Lower lobe of right lung (tissue), 2 donors: ENCODE measurements around the gene IL27RA. TPM values are rescaled to one million over a fixed set of nuclear protein-coding genes. Genes with fewer than 3 reads are reported as not detected.

Source experiments
- ATAC-seq, 2 donors: fragments of 200-7000 bp; cut with Tn5 transposase; one replicate each; pipeline ENCODE4 v1.9.1; 2020 to 2022; ENCODE audit warnings: mild to moderate bottlenecking in 2 of 2, moderate library complexity in 2 of 2
- DNase-seq: peaks from one replicate; pipeline ENCODE4 v3.0.0-alpha.2; 2020
- H3K27ac ChIP-seq: fragments of 200-600 bp; one replicate; pipeline ENCODE4 v1.8.0; 2022
- H3K27me3 ChIP-seq: fragments of 200-600 bp; one replicate; pipeline ENCODE4 v1.8.0; 2022; ENCODE audit warnings: low read depth
- H3K36me3 ChIP-seq: fragments of 200-600 bp; one replicate; pipeline ENCODE4 v1.8.0; 2022; ENCODE audit warnings: mild to moderate bottlenecking
- H3K4me1 ChIP-seq: fragments of 200-600 bp; one replicate; pipeline ENCODE4 v1.8.0; 2022
- H3K4me3 ChIP-seq: fragments of 200-600 bp; one replicate; pipeline ENCODE4 v1.8.0; 2022; ENCODE audit warnings: mild to moderate bottlenecking
- H3K9me3 ChIP-seq: fragments of 200-600 bp; one replicate; pipeline ENCODE4 v1.8.0; 2022
- intact Hi-C: fragments of 100-400 bp; cut with DNase I; formaldehyde crosslinking; loops from one replicate; pipeline ENCODE4 v1.11.0; 2022
- total RNA-seq: library from RNA; stranded (reverse); fragmentation: NEBNext Ultra II Directional; extraction: Animal tissue kit (Norgen Biotek cat#: 25700); gene quantifications from one replicate; pipeline ENCODE4 v1.2.1, GENCODE V29; 2021
- TF ChIP-seq, protein P1 (sequence below): fragments of 200-600 bp; IDR thresholded peaks from one replicate; pipeline ENCODE4 v1.8.0; 2022; ENCODE audit warnings: antibody characterized with exemption, mild to moderate bottlenecking
- donor health status: DM: no; HTN: yes; CAD: no; lungs with severe emphysema.

The IL27RA gene
- total RNA-seq, 1 donor from 2014 or later, result 20.4 TPM

DNA sequence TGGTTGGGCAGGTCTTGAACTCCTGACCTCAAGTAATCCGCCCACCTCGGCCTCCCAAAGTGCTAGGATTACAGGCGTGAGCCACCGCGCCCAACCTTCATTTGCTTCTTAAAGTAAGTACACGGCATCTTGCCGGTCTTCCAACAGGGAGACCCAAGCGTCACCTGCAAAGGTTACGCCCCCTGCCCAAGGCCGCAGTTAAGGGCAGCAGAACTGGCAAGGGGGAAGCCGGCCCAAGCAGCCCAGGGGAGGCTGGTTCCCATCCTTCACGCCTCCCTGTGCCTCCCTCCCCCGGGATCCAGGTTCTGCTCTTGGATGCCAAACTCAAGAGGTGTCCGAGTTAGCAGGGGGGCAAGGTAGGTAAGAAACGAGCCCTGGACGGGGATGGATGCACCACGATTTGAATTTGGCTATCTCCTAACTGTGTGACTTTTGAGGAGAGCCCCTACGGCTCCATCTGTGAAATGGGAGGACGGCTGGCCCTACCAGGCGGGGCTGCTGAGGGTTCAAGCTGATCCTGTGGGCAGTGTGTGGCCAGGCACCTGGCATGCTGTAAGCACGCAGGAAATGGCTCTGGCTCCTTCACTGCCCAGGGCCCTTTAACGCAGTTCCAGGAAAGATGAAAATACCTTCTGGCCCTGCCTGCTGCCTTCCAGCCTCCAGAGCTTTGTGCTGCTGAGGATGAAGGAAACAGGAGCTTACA, 34.5 kb upstream of the IL27RA start:
- ATAC-seq (no peak), DNase-seq (peak; percentile 34)
- Histone ChIP-seq H3K27me3 (no peaks in the 10 kb centered on the region), H3K4me3 (no peak overlapping the region), H3K27ac (no peak overlapping the region), H3K9me3 (peaks cover 8% of the 10 kb centered on the region), H3K36me3 (peaks cover 31% of the 10 kb centered on the region), H3K4me1 (no peaks in the 10 kb centered on the region)
- TF ChIP-seq, protein P1, sequence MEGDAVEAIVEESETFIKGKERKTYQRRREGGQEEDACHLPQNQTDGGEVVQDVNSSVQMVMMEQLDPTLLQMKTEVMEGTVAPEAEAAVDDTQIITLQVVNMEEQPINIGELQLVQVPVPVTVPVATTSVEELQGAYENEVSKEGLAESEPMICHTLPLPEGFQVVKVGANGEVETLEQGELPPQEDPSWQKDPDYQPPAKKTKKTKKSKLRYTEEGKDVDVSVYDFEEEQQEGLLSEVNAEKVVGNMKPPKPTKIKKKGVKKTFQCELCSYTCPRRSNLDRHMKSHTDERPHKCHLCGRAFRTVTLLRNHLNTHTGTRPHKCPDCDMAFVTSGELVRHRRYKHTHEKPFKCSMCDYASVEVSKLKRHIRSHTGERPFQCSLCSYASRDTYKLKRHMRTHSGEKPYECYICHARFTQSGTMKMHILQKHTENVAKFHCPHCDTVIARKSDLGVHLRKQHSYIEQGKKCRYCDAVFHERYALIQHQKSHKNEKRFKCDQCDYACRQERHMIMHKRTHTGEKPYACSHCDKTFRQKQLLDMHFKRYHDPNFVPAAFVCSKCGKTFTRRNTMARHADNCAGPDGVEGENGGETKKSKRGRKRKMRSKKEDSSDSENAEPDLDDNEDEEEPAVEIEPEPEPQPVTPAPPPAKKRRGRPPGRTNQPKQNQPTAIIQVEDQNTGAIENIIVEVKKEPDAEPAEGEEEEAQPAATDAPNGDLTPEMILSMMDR, result no peak
- intact Hi-C loops, result no loop called here

DNA sequence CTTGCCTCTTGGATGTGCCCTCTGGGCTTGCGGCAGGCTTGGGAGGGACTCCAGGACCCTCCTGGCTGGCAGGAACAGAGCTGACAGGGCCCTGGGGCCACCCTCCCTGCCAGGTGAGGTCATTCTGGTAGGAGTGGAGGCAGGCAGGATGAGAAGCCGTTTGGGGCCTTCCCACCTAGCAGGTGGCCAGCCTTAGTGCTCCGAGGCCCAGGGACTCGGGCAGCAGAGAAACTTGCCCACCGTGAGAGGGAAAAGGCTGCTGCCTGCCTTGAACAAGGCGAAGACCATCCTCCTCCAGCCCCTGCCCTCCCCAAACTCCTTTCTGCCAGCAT, 34.0 kb upstream of the IL27RA start:
- intact Hi-C loops, result no loop called here
- no peak for ATAC-seq

DNA sequence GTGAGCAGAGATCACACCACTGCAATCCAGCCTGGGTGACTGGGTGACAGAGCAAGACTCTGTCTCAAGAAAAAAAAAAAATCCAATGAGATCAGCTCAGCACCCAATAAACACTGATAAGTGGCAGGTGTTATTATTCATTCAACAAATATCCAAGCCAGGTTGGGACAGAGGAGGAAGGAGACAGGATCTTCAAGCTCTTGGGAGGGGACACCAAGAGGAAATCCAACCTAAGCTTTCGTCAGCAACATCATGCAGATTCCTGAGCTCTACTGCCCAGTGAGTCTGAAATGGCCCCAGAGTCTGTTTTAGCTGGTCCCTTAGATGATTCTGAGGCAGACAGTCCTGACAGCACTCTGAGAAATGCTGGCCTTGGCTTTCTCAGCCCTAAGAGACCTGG, 33.1 kb upstream of the IL27RA start:
- Histone ChIP-seq H3K27ac (no peak overlapping the region), H3K36me3 (peaks cover 18% of the 10 kb centered on the region), H3K4me1 (peaks cover 12% of the 10 kb centered on the region), H3K9me3 (peaks cover 8% of the 10 kb centered on the region), H3K4me3 (no peak overlapping the region), H3K27me3 (no peaks in the 10 kb centered on the region)
- no peak for ATAC-seq
- intact Hi-C loops, result no loop called here
- TF ChIP-seq, protein P1, result no peak
- DNase-seq, result no peak

More for the DNA sequence above, 34.0 kb upstream of the IL27RA start:
- DNase-seq, result peak; percentile 25
- H3K4me3 ChIP-seq, result no peak overlapping the region
- peaks cover 8% of the 10 kb centered on the region for H3K9me3 ChIP-seq
- TF ChIP-seq, protein P1, result no peak
- H3K27me3 ChIP-seq, result no peaks in the 10 kb centered on the region
- H3K27ac ChIP-seq, result no peak overlapping the region
- H3K36me3 ChIP-seq, result peaks cover 26% of the 10 kb centered on the region
- peaks cover 4% of the 10 kb centered on the region for H3K4me1 ChIP-seq

DNA sequence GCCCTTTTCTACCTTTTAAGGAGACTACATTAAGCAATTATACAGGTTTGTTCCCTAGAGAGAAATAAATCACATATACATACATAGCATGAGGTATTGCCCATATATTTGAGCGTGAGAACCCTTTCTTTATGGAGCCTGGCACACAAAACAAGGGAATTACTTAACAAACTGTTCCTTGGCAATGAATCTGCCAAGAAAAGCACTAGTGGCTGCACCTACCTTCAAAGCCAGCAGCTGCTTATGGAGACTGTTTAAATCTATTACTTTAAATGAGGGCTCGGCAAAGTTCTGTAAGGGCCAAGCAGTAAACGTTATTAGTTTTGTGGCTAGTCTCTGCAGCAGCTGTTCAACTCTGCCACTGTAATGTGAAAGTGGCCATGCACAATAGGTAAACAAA, 32.5 kb upstream of the IL27RA start:
- TF ChIP-seq, protein P1, result no peak
- intact Hi-C loops, result no loop called here
- H3K4me3 ChIP-seq, result no peak overlapping the region

DNA sequence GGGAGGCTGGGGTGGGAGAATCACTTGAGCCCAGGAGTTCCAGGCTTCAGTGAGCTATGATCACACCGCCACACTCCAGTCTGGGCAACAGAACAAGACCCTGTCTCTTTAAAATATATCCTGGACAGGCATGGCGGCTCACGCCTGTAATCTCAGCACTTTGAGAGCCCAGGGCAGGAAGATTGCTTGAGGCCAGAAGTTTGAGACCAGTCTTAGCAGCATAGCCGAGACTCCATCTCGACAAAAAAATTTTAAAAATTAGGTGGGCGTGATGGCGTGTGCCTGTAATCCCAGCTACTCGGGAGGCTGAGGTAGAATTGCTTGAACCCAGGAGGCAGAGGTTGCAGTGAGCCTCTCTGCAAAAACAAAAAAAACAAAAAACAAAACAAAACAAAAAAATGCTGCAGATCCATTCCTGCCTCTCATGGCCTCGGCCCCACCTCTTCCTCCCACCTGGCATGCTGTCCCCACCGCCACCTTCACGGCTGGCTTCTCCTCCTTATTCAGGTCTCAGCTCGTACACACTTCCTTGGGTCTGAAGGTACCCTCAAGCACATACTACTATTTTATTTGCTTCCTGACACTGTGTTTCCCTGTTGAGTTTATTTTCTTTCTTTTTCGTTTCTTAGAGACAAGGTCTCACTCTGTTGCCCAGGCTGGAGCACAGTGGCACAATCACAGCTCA, 30.7 kb upstream of the IL27RA start:
- peaks cover 8% of the 10 kb centered on the region for H3K9me3 ChIP-seq
- H3K27me3 ChIP-seq, result no peaks in the 10 kb centered on the region
- TF ChIP-seq, protein P1, result no peak
- peaks cover 32% of the 10 kb centered on the region for H3K4me1 ChIP-seq
- DNase-seq (peak; percentile 31), ATAC-seq (no peak)
- peaks cover 10% of the 10 kb centered on the region for H3K36me3 ChIP-seq
- no peak overlapping the region for H3K4me3 ChIP-seq
- no peak overlapping the region for H3K27ac ChIP-seq
- intact Hi-C loops, result no loop called here

More for the DNA sequence above, 32.5 kb upstream of the IL27RA start:
- Histone ChIP-seq H3K9me3 (peaks cover 8% of the 10 kb centered on the region), H3K36me3 (peaks cover 18% of the 10 kb centered on the region), H3K27me3 (no peaks in the 10 kb centered on the region), H3K27ac (no peak overlapping the region), H3K4me1 (peaks cover 18% of the 10 kb centered on the region)
- ATAC-seq (no peak), DNase-seq (no peak)
